HG02840 (cell line): ENCODE data around the gene ERFL.
"Not testable (repeated sequence)": the region's sequence is repeated elsewhere in the genome, so short reads cannot be mapped to it uniquely, and the experiment has no call there.

Source experiments
- ATAC-seq: cut with Tn5 transposase; IDR thresholded peaks from one replicate; pipeline ENCODE4 v1.9.1; 2021; ENCODE audit warnings: mild to moderate bottlenecking, moderate library complexity, moderate number of reproducible peaks; ENCODE audit not compliant: unreplicated experiment, low FRiP score

ERFL gene

DNA sequence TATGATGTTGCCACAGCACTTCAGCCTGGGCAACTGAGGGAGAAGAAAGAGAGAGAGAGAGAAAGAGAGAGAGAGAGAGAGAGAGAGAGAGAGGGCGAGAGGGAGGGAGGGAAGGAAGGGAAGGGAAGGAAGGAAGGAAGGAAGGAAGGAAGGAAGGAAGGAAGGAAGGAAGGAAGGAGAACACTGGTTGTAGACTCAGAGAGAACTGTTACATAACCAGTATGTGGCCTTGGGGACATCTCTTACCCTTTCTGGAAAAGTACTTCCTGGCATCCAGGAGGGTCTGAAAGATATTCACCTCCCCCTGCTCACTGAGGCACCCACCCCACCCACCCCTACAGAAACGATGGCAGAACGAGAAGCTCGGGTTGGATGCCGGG is 47.9 kb downstream of the ERFL start:
- no peak for ATAC-seq

DNA sequence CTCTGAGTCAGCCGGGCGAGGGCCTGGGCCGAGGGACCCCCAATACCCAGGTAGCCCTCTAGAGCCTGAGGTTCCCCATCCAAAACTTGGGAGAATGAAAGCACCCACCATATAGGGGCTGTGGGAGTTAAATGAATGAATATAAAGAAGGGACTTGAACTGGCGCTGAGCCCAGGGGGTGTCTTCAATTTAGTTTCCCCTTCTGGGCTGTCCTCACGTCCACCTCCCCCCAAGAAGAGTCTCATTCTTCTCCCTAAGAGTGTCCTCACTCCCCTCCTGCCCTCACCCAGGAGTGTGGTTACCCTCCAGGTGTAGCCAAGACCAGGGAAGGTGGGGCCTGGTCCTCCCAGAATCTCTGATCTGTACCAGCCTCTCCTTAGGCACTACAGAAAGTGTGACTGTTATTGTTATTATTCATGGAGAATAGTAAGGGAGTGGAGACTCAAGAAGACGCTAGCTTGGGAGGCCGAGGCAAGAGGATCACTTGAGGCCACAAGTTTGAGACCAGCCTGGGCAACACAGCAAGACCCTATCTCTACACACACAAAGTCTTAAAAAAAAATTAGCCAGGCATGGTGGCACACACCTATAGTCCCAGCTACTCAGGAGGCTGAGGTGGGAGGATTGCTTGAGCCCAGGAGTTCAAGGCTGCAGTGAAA is 48.5 kb downstream of the ERFL start:
- ATAC-seq = no peak

DNA sequence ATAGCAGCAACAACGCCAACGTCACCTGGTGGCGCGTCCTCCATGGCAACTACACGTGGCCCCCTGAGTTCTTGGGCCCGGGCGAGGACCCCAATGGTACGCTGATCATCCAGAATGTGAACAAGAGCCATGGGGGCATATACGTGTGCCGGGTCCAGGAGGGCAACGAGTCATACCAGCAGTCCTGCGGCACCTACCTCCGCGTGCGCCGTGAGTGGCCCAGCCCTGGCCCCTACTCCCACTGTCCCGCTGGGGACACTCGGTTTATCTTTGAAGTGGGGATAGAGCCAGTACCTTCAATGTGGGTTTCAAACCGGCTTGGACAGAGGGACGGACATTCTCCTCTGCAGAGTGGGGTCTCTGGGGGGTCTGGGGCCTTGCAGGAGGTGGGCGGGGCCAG is 49.2 kb downstream of the ERFL start:
- ATAC-seq = no peak

DNA sequence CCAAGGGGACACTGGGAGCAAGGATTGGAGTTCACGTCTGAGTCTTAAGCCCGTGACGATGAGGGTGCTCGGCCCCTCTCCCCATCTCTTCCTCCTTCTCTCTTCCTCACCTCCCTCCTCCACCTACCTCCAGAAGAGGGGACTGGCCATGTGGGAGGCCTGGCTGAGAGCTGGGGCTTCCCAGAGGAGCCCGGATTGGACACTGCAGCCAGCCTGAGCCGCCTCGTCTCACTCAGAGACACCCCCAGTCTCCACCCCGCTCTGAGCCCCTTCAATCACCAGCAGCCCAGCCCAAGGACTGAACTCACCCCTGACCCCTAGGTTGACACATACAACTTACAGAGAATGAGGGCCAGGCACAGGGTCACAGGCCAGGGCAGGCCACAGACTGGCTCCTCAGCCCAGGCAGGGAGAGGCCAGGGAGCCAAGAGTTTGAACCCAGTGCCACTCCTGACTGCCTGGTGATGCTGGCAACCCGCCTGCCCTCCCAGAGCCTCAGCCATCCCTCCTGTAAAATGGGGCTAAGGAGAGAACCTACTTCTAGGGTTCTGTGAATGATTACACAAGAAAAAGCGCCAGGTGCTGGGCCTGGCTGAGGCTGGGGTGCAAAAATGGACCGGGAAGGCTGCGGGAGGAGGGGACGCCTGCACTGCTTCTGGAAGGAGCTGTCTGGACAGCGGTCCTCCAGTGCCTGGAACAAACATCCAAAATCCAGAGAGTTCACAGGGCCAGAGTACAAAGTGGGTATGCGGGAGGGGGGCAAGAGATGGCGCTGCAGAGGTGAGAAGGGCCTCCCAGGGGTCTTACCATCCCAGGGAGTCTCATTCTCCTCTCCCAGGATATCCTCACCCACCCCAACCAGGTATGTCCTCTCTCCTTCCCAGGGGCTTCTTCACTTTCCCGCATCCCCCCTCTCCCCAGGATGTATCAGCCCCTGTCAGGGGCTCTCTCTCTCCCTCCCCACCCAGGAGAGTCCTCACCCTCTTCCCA is 50.0 kb downstream of the ERFL start:
- ATAC-seq = no peak

DNA sequence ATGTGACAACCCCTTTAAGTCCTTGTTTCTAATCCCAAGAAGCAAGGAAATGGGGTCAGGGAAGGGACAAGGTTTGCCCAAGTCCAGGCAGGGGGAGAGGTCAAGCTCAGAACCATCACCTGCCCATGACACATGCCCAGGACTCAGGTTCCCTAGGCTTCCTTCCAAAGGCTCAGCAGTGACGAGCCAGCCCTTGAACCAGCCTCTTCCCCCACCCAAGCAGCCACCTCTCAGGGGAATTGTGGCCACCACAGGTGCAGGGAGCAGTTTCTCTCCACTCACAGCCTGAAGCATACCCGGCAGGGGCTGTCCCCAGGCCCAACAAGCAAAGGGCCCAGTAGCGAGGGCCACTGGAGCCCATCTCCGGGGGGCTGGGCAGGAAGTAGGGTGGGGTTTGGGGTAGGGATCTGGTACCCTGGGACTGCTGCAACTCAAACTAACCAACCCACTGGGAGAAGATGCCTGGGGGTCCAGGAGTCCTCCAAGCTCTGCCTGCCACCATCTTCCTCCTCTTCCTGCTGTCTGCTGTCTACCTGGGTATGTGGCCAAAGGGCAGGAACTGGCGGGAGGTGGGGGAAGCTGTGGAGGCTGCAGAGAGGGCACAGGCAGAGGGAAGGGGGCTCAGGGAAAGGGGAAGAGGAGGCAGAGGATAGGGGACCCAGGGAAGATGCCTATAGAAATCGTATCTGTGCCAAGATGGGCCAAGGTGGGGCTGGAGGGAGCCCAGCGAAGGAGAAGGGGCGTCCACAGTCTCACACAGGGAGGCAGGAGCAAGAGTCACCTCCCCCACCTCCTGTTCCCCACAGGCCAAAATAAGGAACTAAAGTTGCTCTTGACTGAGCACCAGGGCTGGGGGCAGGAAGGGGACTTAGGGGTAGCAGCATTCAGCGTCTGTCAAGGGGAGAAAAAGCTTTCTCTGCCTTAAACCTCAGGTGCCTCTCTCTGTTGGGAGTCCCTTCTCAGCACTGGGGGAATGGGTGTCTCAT is 51.1 kb downstream of the ERFL start, which contains the start of gene CD79A:
Gene CD79A (plus strand): TSS at position 433 of the 986 bp plus-strand sequence. CDS start 26 bp downstream, at position 459.
- peak; percentile 66 for ATAC-seq

DNA sequence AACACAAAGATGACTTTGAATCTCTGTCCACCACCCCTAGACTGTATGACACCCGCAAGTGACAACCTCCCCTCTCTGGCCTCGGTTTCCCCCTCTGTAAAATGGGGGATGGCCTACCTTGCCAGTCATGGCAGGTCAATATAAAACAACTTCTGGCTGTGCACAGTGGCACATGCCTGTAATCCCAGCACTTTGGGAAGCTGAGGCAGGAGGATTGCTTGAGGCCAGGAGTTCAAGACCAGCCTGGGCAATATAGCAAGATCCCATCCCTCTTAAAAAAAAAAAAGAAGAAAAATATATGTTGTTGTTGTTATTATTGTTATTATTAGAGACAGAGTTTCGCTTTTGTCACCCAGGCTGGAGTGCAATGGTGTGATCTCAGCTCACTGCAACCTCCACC is 52.3 kb downstream of the ERFL start:
- not testable (repeated sequence) for ATAC-seq

DNA sequence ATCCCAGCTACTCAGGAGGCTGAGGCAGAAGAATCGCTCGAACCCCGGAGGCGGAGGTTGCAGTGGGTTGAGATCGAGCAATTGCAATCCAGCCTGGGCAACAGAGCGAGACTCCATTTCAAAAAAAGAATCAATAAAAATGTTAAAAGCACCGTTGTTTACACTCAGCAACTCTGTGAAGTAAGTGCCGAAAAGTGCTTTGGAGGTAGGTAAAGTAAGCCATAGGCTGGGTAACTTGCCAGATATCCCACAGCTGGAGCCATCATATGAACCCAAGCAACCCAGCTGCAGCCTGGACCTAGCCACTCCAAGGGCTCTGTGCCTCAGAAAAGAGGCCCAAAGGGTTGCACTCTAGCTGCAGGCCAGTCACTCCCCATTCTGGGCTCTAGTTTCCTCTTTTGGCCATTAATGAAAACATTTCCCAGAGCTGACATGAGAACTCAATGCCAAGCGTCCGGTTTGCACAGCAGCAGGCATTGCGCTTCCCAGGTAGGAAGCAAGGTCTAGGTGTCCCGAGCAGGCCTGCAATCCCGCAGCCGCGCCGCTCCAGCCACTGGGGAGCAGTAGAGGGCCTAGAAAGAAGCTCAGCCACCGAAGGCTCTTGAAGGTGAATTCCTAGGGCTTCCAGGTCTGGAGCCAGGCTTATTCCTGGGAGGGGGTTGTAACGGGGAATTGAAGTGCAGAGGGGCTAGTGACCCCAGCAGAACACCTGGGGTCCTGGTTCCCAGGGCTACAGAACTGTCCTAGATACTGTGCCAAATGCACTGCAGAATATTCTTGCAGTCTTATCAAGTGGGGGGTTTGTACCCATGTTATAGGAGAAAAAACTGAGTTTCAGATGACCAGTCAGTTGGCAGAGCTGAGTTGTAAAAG is 55.2 kb downstream of the ERFL start:
- no peak for ATAC-seq

DNA sequence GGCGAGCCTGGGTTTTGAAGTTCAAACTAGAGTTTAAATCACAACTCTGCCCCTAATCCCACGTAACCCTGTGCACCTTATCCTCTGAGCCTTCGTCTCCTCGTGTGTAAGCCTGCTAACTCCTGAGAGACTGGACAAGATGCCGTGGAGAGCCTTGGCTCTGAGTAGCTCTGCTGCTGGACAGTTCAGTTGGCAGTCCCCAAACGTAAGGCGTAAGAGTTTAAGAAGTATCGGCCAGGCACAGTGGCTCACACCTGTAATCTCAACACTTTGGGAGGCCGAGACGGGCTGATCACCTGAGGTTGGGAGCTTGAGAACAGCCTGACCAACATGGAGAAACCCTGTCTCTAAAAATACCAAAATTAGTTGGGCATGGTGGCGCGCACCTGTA is 55.9 kb downstream of the ERFL start:
- ATAC-seq = no peak

DNA sequence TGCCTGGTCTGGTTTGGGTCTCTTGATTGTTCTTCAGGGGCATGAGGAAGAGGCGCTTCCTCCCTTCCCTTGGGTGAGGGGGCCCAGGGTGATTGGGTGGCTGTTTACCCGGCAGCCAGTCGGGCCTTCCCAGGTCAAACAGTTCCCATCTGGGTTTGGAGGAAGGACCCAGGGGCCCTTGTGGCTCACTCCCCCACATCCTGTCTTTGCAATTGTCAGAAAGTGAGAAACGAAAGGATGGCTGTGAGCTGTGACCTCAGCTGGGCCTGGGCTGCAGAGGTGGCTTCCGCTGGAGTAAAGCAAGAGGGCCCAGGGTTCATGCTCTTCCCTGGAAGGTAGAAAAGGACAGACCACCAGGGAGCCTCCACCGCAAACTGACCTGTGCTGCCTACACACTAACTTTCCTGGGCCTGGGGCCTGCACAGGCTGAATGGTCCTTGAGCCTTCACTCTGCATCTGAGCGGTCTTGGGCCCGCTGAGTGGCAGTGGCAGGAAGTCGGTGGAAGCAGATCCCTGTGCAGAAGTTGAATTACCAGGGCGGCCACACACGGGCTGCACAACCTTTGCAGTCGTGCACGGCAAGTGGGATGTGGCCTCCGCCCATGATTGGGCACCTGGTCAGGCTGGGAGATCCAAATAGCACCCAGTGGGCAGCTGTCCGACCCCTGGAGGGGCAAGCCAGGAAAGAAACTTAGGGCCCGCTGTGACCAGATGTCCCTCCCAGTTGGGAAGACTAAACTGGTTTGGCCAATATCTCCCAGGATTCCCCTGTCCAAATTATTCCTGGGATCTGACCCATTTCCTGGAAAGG is 56.5 kb downstream of the ERFL start:
- no peak for ATAC-seq

DNA sequence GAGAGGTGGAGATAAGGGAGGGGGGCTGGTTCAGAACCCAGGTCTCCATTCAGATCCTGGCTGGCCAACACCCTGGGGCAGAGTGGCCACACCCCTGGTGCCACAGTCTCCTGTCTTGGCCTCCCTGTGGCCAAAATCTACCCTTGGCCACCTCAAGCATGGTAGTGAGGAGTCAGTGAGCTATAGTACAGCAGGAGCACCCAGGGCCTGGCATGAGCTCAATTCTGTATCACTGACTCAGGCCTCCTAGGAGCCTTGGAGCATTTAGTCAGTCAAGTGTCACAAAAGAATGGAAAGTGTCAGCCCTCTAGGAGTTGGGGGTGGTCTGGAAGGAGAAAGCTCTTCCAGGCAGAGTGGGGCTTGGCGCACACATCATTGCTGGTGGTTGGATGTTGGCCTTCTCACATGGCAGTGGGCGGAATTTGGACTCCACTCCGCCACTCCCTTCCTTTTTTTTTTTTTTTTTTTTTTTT is 57.8 kb downstream of the ERFL start:
- no peak for ATAC-seq

DNA sequence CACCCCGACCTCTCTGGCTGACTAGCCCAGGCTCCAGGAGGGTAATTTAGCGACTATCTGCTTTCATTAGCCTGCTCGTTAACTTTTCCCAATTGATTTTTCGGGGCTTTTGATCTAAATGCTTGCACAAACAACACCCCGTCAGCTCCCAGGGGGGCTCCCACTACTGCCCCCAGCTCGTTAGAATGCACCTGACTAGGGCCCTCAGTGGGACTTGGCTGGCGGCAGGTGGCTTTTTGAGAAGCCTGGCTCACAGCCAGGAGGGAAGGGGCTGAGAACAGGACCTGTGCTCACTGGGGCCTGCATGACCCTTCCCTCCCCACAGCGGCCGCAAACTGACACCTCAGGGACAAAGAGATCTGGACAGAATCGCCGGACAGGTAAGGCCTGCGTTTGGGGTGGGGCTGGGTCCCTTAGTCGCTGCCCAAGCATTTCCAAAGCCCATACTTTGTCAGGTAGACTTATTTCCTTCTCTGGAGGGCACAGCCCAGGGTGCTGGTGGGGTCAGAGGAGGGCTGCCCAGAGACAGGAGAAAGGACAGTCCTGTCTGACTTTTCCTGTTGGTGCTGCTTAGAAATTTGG is 58.8 kb downstream of the ERFL start:
- ATAC-seq = no peak

DNA sequence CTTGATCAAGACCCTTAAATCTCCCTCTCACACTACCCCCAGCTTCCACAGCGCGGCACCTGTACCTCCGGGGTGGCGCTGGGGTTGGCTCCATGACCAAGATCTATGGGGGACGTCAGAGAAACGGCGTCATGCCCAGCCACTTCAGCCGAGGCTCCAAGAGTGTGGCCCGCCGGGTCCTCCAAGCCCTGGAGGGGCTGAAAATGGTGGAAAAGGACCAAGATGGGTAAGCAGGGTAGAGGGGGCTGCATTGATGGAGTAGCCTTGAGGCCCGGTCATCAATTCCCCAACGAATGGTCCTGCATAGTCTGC is 59.3 kb downstream of the ERFL start:
- no peak for ATAC-seq

DNA sequence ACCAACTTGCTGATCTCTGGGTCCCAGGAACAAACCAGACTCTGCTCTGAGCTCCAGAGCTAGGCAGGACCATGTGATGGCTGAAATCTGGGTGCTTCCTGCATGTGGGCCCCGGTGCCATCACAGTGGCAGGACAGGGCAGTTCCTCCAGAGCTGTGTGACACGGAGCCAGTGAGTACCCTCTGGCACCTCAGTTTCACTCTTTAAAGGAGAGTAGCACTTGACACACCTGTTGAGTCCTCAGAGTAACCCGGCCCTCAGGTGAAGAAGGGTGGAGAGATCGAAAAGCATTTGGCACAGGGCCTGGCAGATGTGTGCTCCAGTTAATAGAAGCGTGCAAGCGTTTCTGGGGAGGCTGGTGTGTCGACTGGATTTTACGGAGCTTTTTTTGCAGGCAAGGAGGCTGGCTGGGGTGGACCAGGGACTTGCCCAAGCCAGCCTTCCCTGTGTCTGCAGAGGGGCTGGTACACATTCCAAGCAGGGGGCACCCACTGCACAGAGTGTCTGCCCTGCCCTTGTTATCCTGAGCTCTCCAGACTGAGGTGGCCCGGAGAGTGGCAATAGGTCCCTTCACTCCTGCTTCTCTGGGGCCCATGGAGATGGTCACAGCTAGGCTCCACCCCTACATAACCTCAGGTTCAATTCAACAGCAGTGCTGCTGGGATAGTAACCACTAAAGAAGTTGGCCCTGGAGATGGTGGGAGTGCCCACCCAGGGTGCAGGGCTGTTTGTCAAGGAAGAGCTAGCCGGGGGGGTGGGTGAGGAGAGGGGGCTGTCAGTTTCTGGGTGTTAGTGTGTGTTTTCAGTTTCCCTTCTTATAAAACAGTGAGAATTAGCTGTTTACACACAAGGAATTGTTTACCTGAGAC is 59.9 kb downstream of the ERFL start:
- ATAC-seq = no peak

DNA sequence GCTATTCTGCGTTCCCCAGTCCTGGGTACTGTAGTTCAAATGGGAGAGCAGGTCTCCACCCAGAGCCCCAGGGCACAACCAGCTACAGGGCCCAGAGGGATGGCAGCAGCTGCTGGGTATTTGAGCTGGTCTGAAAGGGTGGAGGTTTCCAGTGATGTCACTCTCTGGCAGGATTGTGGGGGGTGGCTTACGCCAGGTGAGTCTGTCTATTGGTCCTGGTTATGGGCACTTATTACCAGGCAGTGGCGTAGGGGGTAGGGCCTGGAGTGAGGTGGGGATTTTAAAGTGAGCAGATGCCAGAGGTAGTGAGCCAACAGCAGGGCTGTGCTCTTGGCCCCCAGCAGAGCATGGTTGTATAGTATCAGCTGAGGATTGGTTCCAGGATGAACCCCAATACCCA is 62.0 kb downstream of the ERFL start:
- no peak for ATAC-seq

DNA sequence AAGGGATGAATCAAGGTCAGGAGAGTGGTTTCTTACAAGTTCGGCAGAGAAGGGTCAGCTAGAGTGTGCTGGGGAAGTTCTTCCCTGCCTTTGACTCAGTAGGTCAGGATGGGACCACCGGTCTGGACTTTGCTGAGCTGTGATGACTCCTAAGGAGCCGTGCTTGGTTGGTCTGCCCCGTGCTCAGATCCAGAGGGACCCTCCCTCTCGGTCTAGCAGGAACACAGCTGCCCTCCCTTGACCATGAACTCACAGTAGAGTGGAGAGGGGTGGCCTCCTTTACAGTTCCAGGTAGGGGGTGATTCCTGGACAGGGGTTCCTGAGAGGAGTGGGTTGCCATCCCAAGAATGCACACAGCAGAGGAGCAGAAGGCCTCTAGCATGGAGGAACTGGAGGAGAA is 63.9 kb downstream of the ERFL start:
- ATAC-seq = no peak

DNA sequence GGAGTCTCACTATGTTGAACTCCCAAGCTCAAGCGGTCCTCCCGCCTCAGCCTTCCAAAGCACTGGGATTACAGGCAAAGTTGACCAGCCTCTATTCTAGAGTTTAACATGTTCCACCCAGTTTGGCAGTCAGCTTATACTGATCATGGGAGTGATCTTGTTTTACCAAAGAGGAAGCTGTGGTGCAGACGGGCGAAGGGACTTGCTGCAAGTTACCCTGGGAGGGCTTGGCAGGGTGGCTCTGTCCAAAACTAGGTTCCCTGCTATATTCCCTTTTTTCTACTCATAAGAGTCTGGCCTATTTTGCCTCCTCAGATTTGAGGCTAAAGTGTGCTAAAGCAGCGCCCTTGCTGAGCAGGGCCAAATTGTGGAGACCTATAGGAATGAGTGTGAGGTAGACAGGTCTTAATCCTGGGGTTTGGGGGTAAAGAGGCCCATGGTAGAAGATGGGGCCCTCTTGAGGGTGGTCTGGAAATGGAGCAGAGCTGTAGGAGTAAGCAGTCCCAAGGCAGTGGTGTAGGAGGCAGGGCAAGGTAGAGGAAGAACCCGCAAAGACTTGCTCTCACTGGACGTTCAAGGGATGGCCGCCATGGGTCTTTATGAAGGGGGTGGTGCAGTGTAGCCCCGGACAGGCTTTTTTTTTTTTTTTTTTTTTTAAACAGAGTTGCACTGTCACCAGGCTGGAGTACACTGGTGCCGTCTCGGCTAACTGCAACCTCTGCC is 64.9 kb downstream of the ERFL start:
- ATAC-seq = no peak

DNA sequence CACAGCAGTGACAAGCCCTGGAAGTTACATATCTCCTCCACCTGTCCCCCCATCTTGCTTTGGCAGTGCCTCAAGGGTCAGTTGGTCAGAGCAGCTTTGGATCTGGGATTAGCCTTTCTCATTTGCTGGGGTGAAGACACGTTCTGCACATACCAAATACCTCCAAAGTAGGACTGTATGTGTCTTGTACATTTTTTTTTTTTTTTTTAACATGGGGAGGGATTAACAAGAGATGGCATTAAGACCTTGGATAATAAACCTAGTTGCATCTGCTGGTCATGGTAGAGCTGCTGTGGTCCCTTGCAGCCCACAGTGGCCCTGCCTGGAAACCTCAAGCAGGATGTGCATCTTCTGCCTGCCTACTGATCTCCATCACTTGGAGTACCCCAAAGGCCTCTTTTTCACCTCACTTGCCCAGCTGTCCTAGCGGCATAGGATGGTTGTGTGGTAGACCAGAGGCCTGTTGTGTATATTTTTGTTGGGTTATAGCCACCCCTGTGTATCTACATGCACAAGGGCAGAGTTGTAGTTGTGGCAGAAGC is 65.7 kb downstream of the ERFL start:
- no peak for ATAC-seq
